GM19468 (cell line): ENCODE measurements around the gene CHRNE.
"Not testable (repeated sequence)": the region's sequence is repeated elsewhere in the genome, so short reads cannot be mapped to it uniquely, and the experiment has no call there.

Experiments used
- ATAC-seq: cut with Tn5 transposase; IDR thresholded peaks from one replicate; pipeline ENCODE4 v1.9.1; 2021; ENCODE audit warnings: mild to moderate bottlenecking, moderate library complexity, moderate number of reproducible peaks; ENCODE audit not compliant: unreplicated experiment; ENCODE audit errors: extremely low read depth

The CHRNE gene

GRCh38 chr17:4908711-4909496 is 6.0 kb upstream of the CHRNE start:
- peak; percentile 58 for ATAC-seq

GRCh38 chr17:4908301-4908700 is 5.4 kb upstream of the CHRNE start:
- ATAC-seq: no peak

- not testable (repeated sequence) for ATAC-seq
These were observed 3.7 kb upstream of the CHRNE start for GRCh38 chr17:4906642-4907041.

- no peak for ATAC-seq
These were observed 358 bp downstream of the CHRNE start for GRCh38 chr17:4902540-4902939.

- no peak for ATAC-seq
These were observed 1.1 kb downstream of the CHRNE start for GRCh38 chr17:4901648-4902344.

- ATAC-seq: no peak
These were observed 1.7 kb downstream of the CHRNE start for GRCh38 chr17:4901108-4901647.

GRCh38 chr17:4900231-4901107 is 2.4 kb downstream of the CHRNE start:
- no peak for ATAC-seq

GRCh38 chr17:4899341-4900230 is 3.3 kb downstream of the CHRNE start, which contains the start of gene C17orf107:
Gene C17orf107, plus strand, starts transcription at chr17:4899536. Its CDS starts 227 bp downstream, at chr17:4899763.
- no peak for ATAC-seq

- no peak for ATAC-seq
These were observed 4.0 kb downstream of the CHRNE start for GRCh38 chr17:4898927-4899326.

GRCh38 chr17:4898351-4898750 is 4.5 kb downstream of the CHRNE start:
- ATAC-seq: no peak

- ATAC-seq: no peak
These were observed 5.1 kb downstream of the CHRNE start for GRCh38 chr17:4897785-4898184.

GRCh38 chr17:4897198-4897687 is 5.7 kb downstream of the CHRNE start:
- ATAC-seq: no peak

GRCh38 chr17:4896332-4897197 is 6.3 kb downstream of the CHRNE start:
- no peak for ATAC-seq

GRCh38 chr17:4895657-4896331 is 7.1 kb downstream of the CHRNE start:
- ATAC-seq: no peak

- ATAC-seq: no peak
These were observed 7.8 kb downstream of the CHRNE start for GRCh38 chr17:4895121-4895520.

GRCh38 chr17:4893721-4894560 is 9.0 kb downstream of the CHRNE start:
- ATAC-seq: no peak

GRCh38 chr17:4893272-4893671 is 9.6 kb downstream of the CHRNE start:
- ATAC-seq: no peak
